GM12878 (cell line): ENCODE data around the gene TBP. TPM values are rescaled to one million over a fixed set of nuclear protein-coding genes. Genes with fewer than 3 reads are reported as not detected.

Experiments used
- ATF7 ChIP-seq: fragments of 450-650 bp; IDR thresholded peaks from 2 replicates; pipeline ENCODE4 v1.6.1; 2016; ENCODE audit warnings: low read depth, mild to moderate bottlenecking
- CEBPB ChIP-seq, 2 experiments: fragments of 150-350 bp in 1 of 2; IDR thresholded peaks; 2 replicates each; pipeline ENCODE4 v1.6.1; 2012 to 2014; ENCODE audit warnings: low read depth in 2 of 2, low read length in 2 of 2, borderline replicate concordance in 1 of 2, inconsistent platforms in 1 of 2
- CEBPZ ChIP-seq: fragments of 150-350 bp; IDR thresholded peaks from 2 replicates; pipeline ENCODE4 v1.6.1; 2016; ENCODE audit warnings: low read depth, low read length
- CHD1 ChIP-seq: IDR thresholded peaks from 2 replicates; pipeline ENCODE4 v1.6.1; 2012; ENCODE audit warnings: low read depth, low read length, improper control_type of control experiment
- DPF2 ChIP-seq: fragments of 450-650 bp; IDR thresholded peaks from 2 replicates; pipeline ENCODE4 v1.6.1; 2017; ENCODE audit warnings: mild to moderate bottlenecking
- E2F4 ChIP-seq: IDR thresholded peaks from 2 replicates; pipeline ENCODE4 v1.6.1; 2012; ENCODE audit warnings: low read depth, low read length, improper control_type of control experiment
- ESRRA ChIP-seq: IDR thresholded peaks from 2 replicates; pipeline ENCODE4 v1.6.1; 2012; ENCODE audit warnings: mild to moderate bottlenecking, low read length, improper control_type of control experiment
- HDAC2 ChIP-seq: fragments of 200-600 bp; sonication (generic); IDR thresholded peaks from 2 replicates; pipeline ENCODE4 v1.6.1; 2017
- IKZF2 ChIP-seq, 2 experiments: fragments of 450-650 bp; IDR thresholded peaks; 2 replicates each; pipeline ENCODE4 v1.6.1; 2017; ENCODE audit warnings: mild to moderate bottlenecking in 2 of 2, moderate library complexity in 2 of 2
- IRF4 ChIP-seq: IDR thresholded peaks from 2 replicates; pipeline ENCODE4 v1.6.1; 2011; ENCODE audit warnings: low read depth, low read length
- LARP7 ChIP-seq: fragments of 450-650 bp; IDR thresholded peaks from 2 replicates; pipeline ENCODE4 v1.6.1; 2017; ENCODE audit warnings: mild to moderate bottlenecking
- MTA3 ChIP-seq: IDR thresholded peaks from 2 replicates; pipeline ENCODE4 v1.6.1; 2012; ENCODE audit warnings: low read length, inconsistent platforms, borderline replicate concordance
- NKRF ChIP-seq: fragments of 450-650 bp; conservative IDR thresholded peaks from 2 replicates; pipeline ENCODE4 v1.6.1; 2017; ENCODE audit warnings: mild to moderate bottlenecking, moderate library complexity
- NR2C1 ChIP-seq: fragments of 450-650 bp; IDR thresholded peaks from 2 replicates; pipeline ENCODE4 v1.6.1; 2017; ENCODE audit warnings: antibody characterized with exemption, mild to moderate bottlenecking, moderate library complexity
- PAX5 ChIP-seq: IDR thresholded peaks from 2 replicates; pipeline ENCODE4 v1.6.1; 2011; ENCODE audit warnings: low read depth, low read length, borderline replicate concordance
- RB1 ChIP-seq: fragments of 450-650 bp; formaldehyde crosslinking; IDR thresholded peaks from 2 replicates; pipeline ENCODE4 v1.6.1; 2017; ENCODE audit warnings: mild to moderate bottlenecking, borderline replicate concordance
- RCOR1 ChIP-seq: conservative IDR thresholded peaks from 2 replicates; pipeline ENCODE4 v1.6.1; 2012; ENCODE audit warnings: low read depth, low read length, improper control_type of control experiment
- SMAD1 ChIP-seq: fragments of 450-650 bp; IDR thresholded peaks from 2 replicates; pipeline ENCODE4 v1.6.1; 2018; ENCODE audit warnings: mild to moderate bottlenecking, low read depth; ENCODE audit not compliant: partially characterized antibody
- SMAD5 ChIP-seq: IDR thresholded peaks from 2 replicates; pipeline ENCODE4 v1.6.1; 2016; ENCODE audit warnings: antibody characterized with exemption, low read depth
- SREBF1 ChIP-seq: IDR thresholded peaks from 2 replicates; pipeline ENCODE4 v1.6.1; 2012; ENCODE audit warnings: mild to moderate bottlenecking, low read length
- TCF12 ChIP-seq: IDR thresholded peaks from 2 replicates; pipeline ENCODE4 v1.6.1; 2011; ENCODE audit warnings: low read depth, mild to moderate bottlenecking, low read length
- USF1 ChIP-seq: IDR thresholded peaks from 2 replicates; pipeline ENCODE4 v1.6.1; 2011; ENCODE audit warnings: borderline replicate concordance, low read depth, mild to moderate bottlenecking, moderate library complexity, mixed read lengths, low read length; ENCODE audit not compliant: insufficient read depth; ENCODE audit errors: extremely low read length
- ZNF24 ChIP-seq: fragments of 450-650 bp; IDR thresholded peaks from 2 replicates; pipeline ENCODE4 v1.6.1; 2017; ENCODE audit warnings: antibody characterized with exemption, mild to moderate bottlenecking
- polyA plus RNA-seq, 11 experiments: library from polyadenylated mRNA; depleted of rRNA in 4 of 11; unstranded in 6 of 11; stranded (reverse) in 5 of 11; fragments of >200 nt; fragmentation: Nextera tagmentation in 4 of 11; fragmentation: Illumina TruSeq in 1 of 11; extraction: Ambion mirVana in 4 of 11; extraction: Trizol in 1 of 11; gene quantifications; 1 replicate in 1 of 11; 2 replicates in 10 of 11; pipeline versions ENCODE4 v1.2.1 to v1.2.3, GENCODE V29; 2011 to 2016; ENCODE audit warnings: inconsistent platforms in 2 of 11, missing spikeins in 2 of 11, low read depth in 1 of 11
- total RNA-seq, 4 experiments: library from RNA; depleted of rRNA in 3 of 4; stranded (reverse); fragments of >200 nt in 3 of 4; fragmentation: Illumina TruSeq in 1 of 4; extraction: Trizol in 1 of 4; gene quantifications; 2 replicates each; pipeline versions ENCODE4 v1.2.1 to v1.2.3, GENCODE V29; 2013 to 2021

Gene TBP
- total and polyA plus RNA-seq, 10 of the 15 experiments (the other 5 are each of a cell fraction or from before 2014, with no cell fraction given), result 13.6 to 39.5 (median 26.5) TPM

- TF ChIP-seq E2F4 (no peak), USF1 (no peak), TCF12 (peak; percentile 50; the same call in 1 of the 2 replicates), CEBPZ (no peak), NKRF (peak; percentile 97), RB1 (peak; percentile 94), HDAC2 (no peak), CHD1 (no peak), IRF4 (no peak), ATF7 (no peak), IKZF2 (IDR thresholded peaks at IDR 0.05) (no peak), ESRRA (no peak), PAX5 (peak; percentile 55; the same call in 1 of the 2 replicates), SMAD1 (no peak), CEBPB (IDR thresholded peaks at IDR 0.05; ENCODE audit: borderline replicate concordance in 1 of 2, low read depth in 2 of 2, low read length in 2 of 2) (no peak), DPF2 (0 out of 2 replicates have a peak, but pooled peaks have one; percentile 86), NR2C1 (peak; percentile 57; the same call in 1 of the 2 replicates), RCOR1 (no peak), MTA3 (no peak), ZNF24 (0 out of 2 replicates have a peak, but pooled peaks have one; percentile 43), SMAD5 (no peak), LARP7 (peak; percentile 100), SREBF1 (no peak)
Measured at GRCh38 chr6:170584181-170584953, 30.2 kb downstream of the TBP start, which contains the start of gene PDCD2 (continued).
